C4-2B (cell line): Measurements from ENCODE around the gene ZNRF3.

Experiments
- CTCF ChIP-seq: fragments of 450-650 bp; conservative IDR thresholded peaks from 2 replicates; pipeline ENCODE4 v1.5.1; 2017; ENCODE audit warnings: mild to moderate bottlenecking
- ZFX ChIP-seq: fragments of 450-650 bp; IDR thresholded peaks from 2 replicates; pipeline ENCODE4 v1.6.1; 2017

GRCh38 chr22:28904211-28904896 is 21.0 kb downstream of the ZNRF3 start:
- TF ChIP-seq CTCF (no peak), ZFX (no peak)
